DMS153 treated with DMSO at 0.1 percent for 48 hours (cell line): ENCODE results near the gene QRSL1.
"Not testable (repeated sequence)": the region's sequence is repeated elsewhere in the genome, so short reads cannot be mapped to it uniquely, and the experiment has no call there.

Experiments
- DNase-seq: peaks from one replicate; lab custom pipeline; 2025; ENCODE audit not compliant: unreplicated experiment; lab: John Stamatoyannopoulos, UW

QRSL1 gene

GRCh38 chr6:106629103-106629858, at the start of gene QRSL1, which contains the start of gene RTN4IP1:
Gene QRSL1, plus strand, starts transcription at chr6:106629578. Its CDS starts 104 bp downstream, at chr6:106629682.
Gene RTN4IP1, minus strand, starts transcription at chr6:106629498. Its CDS starts 477 bp downstream, at chr6:106629021.
- peak; percentile 84 for DNase-seq

GRCh38 chr6:106581468-106581867, 47.9 kb upstream of the QRSL1 start:
- no peak for DNase-seq

- DNase-seq, result no peak
These were observed 42.5 kb upstream of the QRSL1 start for GRCh38 chr6:106586815-106587415.

- not testable (repeated sequence) for DNase-seq
These were observed 40.4 kb upstream of the QRSL1 start for GRCh38 chr6:106588937-106589336.

GRCh38 chr6:106591111-106591825, 38.1 kb upstream of the QRSL1 start:
- no peak for DNase-seq

- DNase-seq, result no peak
These were observed 29.9 kb upstream of the QRSL1 start for GRCh38 chr6:106599440-106599839.

GRCh38 chr6:106600329-106600728, 29.0 kb upstream of the QRSL1 start:
- no peak for DNase-seq

- peak; percentile 9 for DNase-seq
These were observed 21.2 kb upstream of the QRSL1 start for GRCh38 chr6:106608080-106608668.

- peak; percentile 4 for DNase-seq
These were observed 19.7 kb upstream of the QRSL1 start for GRCh38 chr6:106609699-106610098.

- DNase-seq, result no peak
These were observed 18.3 kb upstream of the QRSL1 start for GRCh38 chr6:106611030-106611429.

GRCh38 chr6:106612671-106613416, 16.5 kb upstream of the QRSL1 start:
- no peak for DNase-seq

- DNase-seq, result no peak
These were observed 15.8 kb upstream of the QRSL1 start for GRCh38 chr6:106613590-106613989.

GRCh38 chr6:106614166-106614565, 15.2 kb upstream of the QRSL1 start:
- DNase-seq, result no peak

- no peak for DNase-seq
These were observed 14.7 kb upstream of the QRSL1 start for GRCh38 chr6:106614592-106615257.

GRCh38 chr6:106617302-106617701, 12.1 kb upstream of the QRSL1 start:
- DNase-seq, result no peak

GRCh38 chr6:106617857-106618256, 11.5 kb upstream of the QRSL1 start:
- no peak for DNase-seq

- no peak for DNase-seq
These were observed 11.1 kb upstream of the QRSL1 start for GRCh38 chr6:106618324-106618723.

- DNase-seq, result no peak
These were observed 10.2 kb upstream of the QRSL1 start for GRCh38 chr6:106619223-106619622.

GRCh38 chr6:106620931-106621672, 8.3 kb upstream of the QRSL1 start:
- no peak for DNase-seq

GRCh38 chr6:106622412-106622811, 7.0 kb upstream of the QRSL1 start:
- DNase-seq, result no peak
